ENCODE data around the gene DNAI4.

DNAI4 gene

GRCh38 chr1:66775646-66776045 lies 149.0 kb downstream of the DNAI4 start:
- TF ChIP-seq CTCF (conservative IDR thresholded peaks at IDR 0.05) (no peak), ZFX (IDR thresholded peaks at IDR 0.05) (no peak)
- H3K27ac ChIP-seq = no peak overlapping the region

GRCh38 chr1:66774438-66774837 lies 150.2 kb downstream of the DNAI4 start:
- no peak overlapping the region for H3K27ac ChIP-seq
- TF ChIP-seq CTCF (conservative IDR thresholded peaks at IDR 0.05) = no peak
- no peak for TF ChIP-seq ZFX (IDR thresholded peaks at IDR 0.05)

GRCh38 chr1:66773227-66773626 lies 151.4 kb downstream of the DNAI4 start:
- TF ChIP-seq ZFX (IDR thresholded peaks at IDR 0.05) (no peak), CTCF (conservative IDR thresholded peaks at IDR 0.05) (no peak)
- no peak overlapping the region for H3K27ac ChIP-seq

GRCh38 chr1:66770694-66771093 lies 154.0 kb downstream of the DNAI4 start:
- no peak overlapping the region for H3K27ac ChIP-seq
- TF ChIP-seq ZFX (IDR thresholded peaks at IDR 0.05) (no peak), CTCF (conservative IDR thresholded peaks at IDR 0.05) (no peak)

- H3K27ac ChIP-seq = no peak overlapping the region
- TF ChIP-seq ZFX (IDR thresholded peaks at IDR 0.05) (no peak), CTCF (conservative IDR thresholded peaks at IDR 0.05) (no peak)
These were observed 154.4 kb downstream of the DNAI4 start for GRCh38 chr1:66770240-66770639.

- TF ChIP-seq CTCF (conservative IDR thresholded peaks at IDR 0.05) = no peak
- no peak overlapping the region for H3K27ac ChIP-seq
These were observed 155.0 kb downstream of the DNAI4 start for GRCh38 chr1:66769512-66770229.

GRCh38 chr1:66768965-66769364 lies 155.7 kb downstream of the DNAI4 start:
- no peak overlapping the region for H3K27ac ChIP-seq
- TF ChIP-seq ZFX (IDR thresholded peaks at IDR 0.05) (no peak), CTCF (conservative IDR thresholded peaks at IDR 0.05) (no peak)

All from C4-2B (cell line).